DOHH2 (cell line): ENCODE results near the gene CFAP52.

Experiments used
- H3F3A ChIP-seq: fragments of 200-600 bp; sonication (generic), shearing (Covaris generic); 2 replicates; pipeline ENCODE4 v1.6.0; 2016; ENCODE audit warnings: antibody characterized with exemption, mild to moderate bottlenecking; ENCODE audit not compliant: control insufficient read depth, insufficient read depth
- H3K27ac ChIP-seq: fragments of 200-600 bp; sonication (generic); 2 replicates; pipeline ENCODE4 v1.5.1; 2014; ENCODE audit warnings: low read depth, mild to moderate bottlenecking, low read length, moderate library complexity
- H3K27me3 ChIP-seq: fragments of 200-600 bp; sonication (generic); 2 replicates; pipeline ENCODE4 v1.6.1; 2014; ENCODE audit warnings: mild to moderate bottlenecking, low read length, mixed read lengths; ENCODE audit not compliant: control insufficient read depth
- H3K36me3 ChIP-seq: fragments of 200-600 bp; sonication (generic); 2 replicates; pipeline ENCODE4 v1.6.1; 2014; ENCODE audit warnings: mild to moderate bottlenecking, low read length, moderate library complexity, mixed read lengths; ENCODE audit not compliant: control insufficient read depth
- H3K4me1 ChIP-seq: fragments of 200-600 bp; sonication (generic); 2 replicates; pipeline ENCODE4 v1.6.1; 2014; ENCODE audit warnings: mild to moderate bottlenecking, low read length, mixed read lengths; ENCODE audit not compliant: control insufficient read depth
- H3K4me2 ChIP-seq: fragments of 200-600 bp; sonication (generic); 2 replicates; pipeline ENCODE4 v1.6.0; 2014; ENCODE audit warnings: mild to moderate bottlenecking, low read length, moderate library complexity
- H3K4me3 ChIP-seq: fragments of 200-600 bp; sonication (generic); 2 replicates; pipeline ENCODE4 v1.5.1; 2014; ENCODE audit warnings: mild to moderate bottlenecking, low read length, mixed read lengths
- H3K79me2 ChIP-seq: fragments of 200-600 bp; sonication (generic); 2 replicates; pipeline ENCODE4 v1.6.1; 2014; ENCODE audit warnings: mild to moderate bottlenecking, low read length, mixed read lengths; ENCODE audit not compliant: control insufficient read depth
- H3K9me2 ChIP-seq: fragments of 200-600 bp; sonication (generic); replicated peaks from 2 replicates; pipeline ENCODE4 v1.6.1; 2014; ENCODE audit warnings: mild to moderate bottlenecking, low read length, mixed read lengths; ENCODE audit not compliant: control insufficient read depth
- H3K9me3 ChIP-seq: fragments of 200-600 bp; sonication (generic); 2 replicates; pipeline ENCODE4 v1.6.1; 2014; ENCODE audit warnings: antibody characterized with exemption, low read length, mixed read lengths; ENCODE audit not compliant: control insufficient read depth, insufficient read depth
- H4K20me1 ChIP-seq: fragments of 200-600 bp; sonication (generic); 2 replicates; pipeline ENCODE4 v1.6.0; 2014; ENCODE audit warnings: low read depth, mild to moderate bottlenecking, antibody characterized with exemption, low read length, moderate library complexity; ENCODE audit not compliant: control insufficient read depth, insufficient read depth
- EZH2phosphoT487 ChIP-seq: fragments of 200-600 bp; sonication (generic); IDR thresholded peaks from 2 replicates; pipeline ENCODE4 v1.6.1; 2017; ENCODE audit warnings: borderline replicate concordance, mild to moderate bottlenecking, antibody characterized with exemption, low read length, moderate library complexity, mixed read lengths
- TF ChIP-seq, protein P1 (sequence below): fragments of 200-600 bp; sonication (generic); IDR thresholded peaks from one replicate; pipeline ENCODE4 v1.5.1; 2014; ENCODE audit warnings: antibody characterized with exemption, mild to moderate bottlenecking, low read depth, low read length; ENCODE audit not compliant: poor library complexity, severe bottlenecking

Gene CFAP52

GRCh38 chr17:9531034-9531433 lies 45.4 kb upstream of the CFAP52 start:
- no peaks in the 10 kb centered on the region for H3K9me3 ChIP-seq
- no peaks in the 10 kb centered on the region for H3K36me3 ChIP-seq
- H3K4me3 ChIP-seq: no peak overlapping the region
- H4K20me1 ChIP-seq: no peaks in the 10 kb centered on the region
- H3K4me1 ChIP-seq: no peaks in the 10 kb centered on the region
- H3F3A ChIP-seq: no peaks in the 10 kb centered on the region
- no peaks in the 10 kb centered on the region for H3K27me3 ChIP-seq
- no peaks in the 10 kb centered on the region for H3K79me2 ChIP-seq
- no peak overlapping the region for H3K4me2 ChIP-seq
- H3K27ac ChIP-seq: no peak overlapping the region
- no peaks in the 10 kb centered on the region for H3K9me2 ChIP-seq
- TF ChIP-seq EZH2phosphoT487: no peak
- TF ChIP-seq, protein P1, sequence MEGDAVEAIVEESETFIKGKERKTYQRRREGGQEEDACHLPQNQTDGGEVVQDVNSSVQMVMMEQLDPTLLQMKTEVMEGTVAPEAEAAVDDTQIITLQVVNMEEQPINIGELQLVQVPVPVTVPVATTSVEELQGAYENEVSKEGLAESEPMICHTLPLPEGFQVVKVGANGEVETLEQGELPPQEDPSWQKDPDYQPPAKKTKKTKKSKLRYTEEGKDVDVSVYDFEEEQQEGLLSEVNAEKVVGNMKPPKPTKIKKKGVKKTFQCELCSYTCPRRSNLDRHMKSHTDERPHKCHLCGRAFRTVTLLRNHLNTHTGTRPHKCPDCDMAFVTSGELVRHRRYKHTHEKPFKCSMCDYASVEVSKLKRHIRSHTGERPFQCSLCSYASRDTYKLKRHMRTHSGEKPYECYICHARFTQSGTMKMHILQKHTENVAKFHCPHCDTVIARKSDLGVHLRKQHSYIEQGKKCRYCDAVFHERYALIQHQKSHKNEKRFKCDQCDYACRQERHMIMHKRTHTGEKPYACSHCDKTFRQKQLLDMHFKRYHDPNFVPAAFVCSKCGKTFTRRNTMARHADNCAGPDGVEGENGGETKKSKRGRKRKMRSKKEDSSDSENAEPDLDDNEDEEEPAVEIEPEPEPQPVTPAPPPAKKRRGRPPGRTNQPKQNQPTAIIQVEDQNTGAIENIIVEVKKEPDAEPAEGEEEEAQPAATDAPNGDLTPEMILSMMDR: no peak

GRCh38 chr17:9532715-9533114 lies 43.7 kb upstream of the CFAP52 start:
- H3K27ac ChIP-seq: no peak overlapping the region
- no peaks in the 10 kb centered on the region for H3K27me3 ChIP-seq
- no peaks in the 10 kb centered on the region for H3K36me3 ChIP-seq
- TF ChIP-seq EZH2phosphoT487: no peak
- TF ChIP-seq, protein P1: no peak
- H3K4me3 ChIP-seq: no peak overlapping the region
- no peaks in the 10 kb centered on the region for H3K9me2 ChIP-seq
- H3F3A ChIP-seq: no peaks in the 10 kb centered on the region
- H3K4me1 ChIP-seq: no peaks in the 10 kb centered on the region
- H4K20me1 ChIP-seq: no peaks in the 10 kb centered on the region
- H3K4me2 ChIP-seq: no peak overlapping the region
- no peaks in the 10 kb centered on the region for H3K79me2 ChIP-seq
- no peaks in the 10 kb centered on the region for H3K9me3 ChIP-seq

DNA sequence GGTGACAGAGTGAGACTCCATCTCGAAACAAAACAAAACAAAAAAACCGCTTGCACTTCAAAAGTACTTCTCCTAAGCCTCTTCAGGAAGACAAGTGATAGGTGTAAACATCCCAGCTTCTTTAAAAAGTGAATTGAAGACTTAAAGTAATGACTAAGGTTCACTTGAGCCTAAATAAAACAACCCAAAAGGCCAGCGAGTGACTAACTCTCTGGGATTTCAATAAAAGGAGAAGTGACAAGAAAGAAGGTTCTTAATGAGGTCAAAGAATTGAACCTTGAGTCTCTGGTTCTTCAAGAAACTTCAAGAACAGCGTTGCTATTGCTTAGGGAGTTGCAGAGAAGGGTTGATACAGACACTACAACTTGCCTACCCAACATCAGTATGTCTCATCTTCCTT lies 43.0 kb upstream of the CFAP52 start:
- H3K4me3 ChIP-seq: no peak overlapping the region
- H3K27me3 ChIP-seq: no peaks in the 10 kb centered on the region
- no peaks in the 10 kb centered on the region for H3K4me1 ChIP-seq
- no peaks in the 10 kb centered on the region for H3K36me3 ChIP-seq
- no peaks in the 10 kb centered on the region for H3K9me3 ChIP-seq
- no peak for TF ChIP-seq EZH2phosphoT487
- TF ChIP-seq, protein P1: no peak
- H3K4me2 ChIP-seq: no peak overlapping the region
- no peaks in the 10 kb centered on the region for H3K9me2 ChIP-seq
- H3K79me2 ChIP-seq: no peaks in the 10 kb centered on the region
- H3K27ac ChIP-seq: no peak overlapping the region
- H3F3A ChIP-seq: no peaks in the 10 kb centered on the region
- no peaks in the 10 kb centered on the region for H4K20me1 ChIP-seq

- Histone ChIP-seq H3F3A (no peaks in the 10 kb centered on the region), H3K9me3 (no peaks in the 10 kb centered on the region), H3K4me3 (no peak overlapping the region), H3K27ac (no peak overlapping the region), H3K9me2 (no peaks in the 10 kb centered on the region), H3K4me1 (no peaks in the 10 kb centered on the region), H3K4me2 (no peak overlapping the region), H3K27me3 (no peaks in the 10 kb centered on the region), H3K36me3 (no peaks in the 10 kb centered on the region), H3K79me2 (no peaks in the 10 kb centered on the region), H4K20me1 (no peaks in the 10 kb centered on the region)
- TF ChIP-seq, protein P1: no peak
- no peak for TF ChIP-seq EZH2phosphoT487
Observed at GRCh38 chr17:9536061-9536460, 40.4 kb upstream of the CFAP52 start.
